GM12892 (cell line): Measurements from ENCODE around the gene KCNQ1OT1.

Experiments
- POLR2A ChIP-seq: IDR thresholded peaks from 2 replicates; pipeline ENCODE4 v1.6.1; 2011; ENCODE audit warnings: low read depth, low read length, control low read depth
- POLR2AphosphoS5 ChIP-seq: IDR thresholded peaks from 2 replicates; pipeline ENCODE4 v1.6.1; 2011; ENCODE audit warnings: low read depth, low read length, control low read depth

DNA sequence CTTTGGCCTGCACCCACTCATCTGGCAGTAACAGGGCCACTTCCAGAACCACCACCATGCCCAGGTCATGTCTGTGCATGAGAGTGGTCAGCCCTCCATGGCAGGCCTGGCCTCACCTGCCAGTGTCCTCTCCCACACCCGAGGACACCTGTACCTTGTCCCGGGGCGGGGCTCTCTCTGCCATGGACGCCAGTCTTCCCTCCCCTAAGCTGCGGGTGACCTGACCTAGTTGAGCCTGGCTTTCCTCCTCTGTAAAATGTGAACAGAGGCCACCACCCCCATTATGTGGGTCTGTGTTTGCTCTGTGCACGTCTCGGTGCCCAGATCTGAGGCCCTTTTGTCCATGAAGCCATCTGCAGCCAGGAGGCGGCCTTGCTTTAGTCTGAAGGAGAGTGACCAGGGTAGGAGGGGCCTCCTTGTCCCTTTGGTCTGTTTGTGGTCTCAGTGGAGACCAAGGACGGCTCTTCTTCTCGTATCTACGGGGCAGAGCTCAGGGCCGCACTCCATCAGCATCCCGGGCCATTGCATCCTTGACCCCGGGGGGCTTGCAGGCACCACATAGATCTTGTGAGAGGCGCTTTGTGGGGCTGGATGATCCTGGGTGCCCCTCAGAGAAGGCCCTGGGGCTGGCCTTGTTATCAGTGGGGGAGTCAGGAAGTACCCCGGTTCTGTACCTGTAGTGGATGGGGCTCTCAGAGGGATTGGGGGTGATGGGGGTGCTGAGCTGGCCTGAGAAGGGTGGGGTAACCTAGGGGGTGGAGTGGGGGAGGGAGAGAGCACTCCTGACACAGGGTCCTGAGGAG lies 133.4 kb downstream of the KCNQ1OT1 start:
- TF ChIP-seq POLR2A (no peak), POLR2AphosphoS5 (no peak)
